GM03348 (cell line): ENCODE measurements around the gene COL8A1.

Experiments
- DNase-seq: peaks from one replicate; pipeline ENCODE4 v3.0.0; 2012; ENCODE audit warnings: low spot score

COL8A1 gene

DNA sequence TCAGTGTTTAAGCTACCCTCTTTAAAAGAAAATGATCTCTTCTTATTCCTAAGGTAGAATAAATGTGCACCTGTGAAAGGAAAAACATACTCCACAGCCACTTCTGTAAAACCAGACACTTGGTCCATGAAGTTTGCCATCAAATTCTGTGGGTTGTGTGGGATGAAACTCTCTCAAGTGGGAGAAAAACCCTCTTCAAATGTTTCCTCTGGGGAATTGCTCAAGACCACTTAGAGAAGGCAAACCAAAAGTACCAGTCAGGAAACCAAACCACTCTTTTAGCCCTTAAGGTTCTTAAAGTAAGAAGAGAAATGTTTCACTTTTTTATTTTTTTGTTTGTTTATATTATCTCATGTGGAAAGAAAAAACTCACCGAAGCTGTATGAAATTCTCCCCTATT, 1.2 kb downstream of the COL8A1 start:
- no peak for DNase-seq

DNA sequence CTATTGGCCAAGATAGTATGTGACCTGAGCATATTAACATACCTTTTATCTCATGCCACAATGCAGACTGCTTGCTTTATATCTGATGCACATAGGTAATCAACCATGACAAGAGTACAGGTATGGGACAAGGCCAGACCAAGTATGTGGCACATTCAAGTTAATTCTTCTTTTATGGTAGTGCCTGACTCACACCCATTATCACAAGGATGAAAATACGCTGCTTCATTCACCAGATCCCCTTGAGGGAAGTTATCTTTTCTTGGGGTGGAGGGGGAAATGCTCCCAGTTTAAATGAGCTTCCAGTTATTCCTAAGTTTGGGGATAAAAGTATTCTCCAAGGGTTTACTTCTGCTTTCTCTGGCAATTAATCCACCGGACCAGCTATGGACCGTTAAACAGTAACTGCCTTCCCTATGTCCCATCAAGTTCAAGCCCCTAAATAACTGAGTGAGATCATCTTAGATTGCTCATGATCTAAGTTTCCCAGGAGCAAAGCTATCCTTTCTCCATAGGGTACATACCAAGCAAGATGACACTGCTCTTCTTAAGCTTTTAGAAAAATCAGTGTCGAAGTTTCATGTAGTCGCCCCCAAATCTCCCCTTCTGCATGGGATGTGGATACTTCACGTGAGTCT, 1.9 kb downstream of the COL8A1 start:
- no peak for DNase-seq

DNA sequence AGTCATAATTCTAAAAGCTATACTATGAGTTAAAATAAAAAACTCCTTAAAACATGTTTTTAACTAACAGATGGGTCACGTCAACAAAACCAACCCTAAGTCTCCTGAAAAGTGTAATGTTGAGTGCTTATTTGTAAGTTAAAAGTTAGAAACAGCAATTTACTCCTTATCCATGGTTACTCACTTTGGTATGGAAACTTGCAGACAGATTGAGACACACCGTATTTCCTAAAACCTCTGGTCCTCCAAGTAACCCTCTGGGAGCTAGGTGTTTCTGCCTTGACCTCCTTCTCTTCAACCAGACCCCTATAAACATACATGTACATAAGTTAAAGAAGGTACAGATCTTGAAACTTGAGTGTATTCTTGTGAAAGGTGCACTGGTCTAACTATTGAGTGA, 3.1 kb downstream of the COL8A1 start:
- no peak for DNase-seq

DNA sequence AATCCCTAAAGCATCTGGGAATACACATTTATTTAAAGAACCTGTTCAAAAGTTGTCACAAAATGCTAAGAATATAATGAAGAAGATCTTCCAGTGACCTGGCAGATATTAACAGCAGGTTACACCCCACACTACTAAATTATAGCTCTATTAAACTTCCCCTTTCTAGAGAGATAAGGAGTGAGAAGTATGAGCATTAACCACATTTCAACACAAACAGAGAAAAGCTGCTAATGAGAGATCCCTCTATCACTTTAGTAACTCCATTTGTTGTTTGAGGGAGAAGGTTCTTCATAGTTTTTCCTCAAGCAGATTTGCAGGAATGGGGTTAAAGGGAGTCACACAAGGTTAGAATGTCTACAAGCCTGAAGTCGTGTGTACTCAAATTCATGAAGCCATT, 3.6 kb downstream of the COL8A1 start:
- no peak for DNase-seq

DNA sequence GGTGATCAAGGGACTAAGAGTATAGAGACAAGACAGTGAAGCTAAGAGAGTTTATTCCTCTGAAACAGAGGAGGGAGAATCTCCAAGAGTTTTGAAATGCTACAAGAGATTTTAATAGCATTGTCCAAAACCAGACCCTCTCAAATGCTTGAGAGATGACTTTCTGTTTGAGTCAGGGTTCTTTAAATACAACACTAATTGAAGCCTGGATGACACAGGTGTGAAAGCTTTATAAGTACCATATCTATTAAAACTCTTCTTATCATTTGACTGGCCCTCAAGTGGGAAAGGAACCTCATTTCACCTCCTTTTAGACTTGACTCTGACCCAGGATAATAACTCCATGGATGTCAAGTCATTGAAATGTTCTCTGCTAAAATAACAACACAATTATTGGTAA, 5.6 kb downstream of the COL8A1 start:
- no peak for DNase-seq

DNA sequence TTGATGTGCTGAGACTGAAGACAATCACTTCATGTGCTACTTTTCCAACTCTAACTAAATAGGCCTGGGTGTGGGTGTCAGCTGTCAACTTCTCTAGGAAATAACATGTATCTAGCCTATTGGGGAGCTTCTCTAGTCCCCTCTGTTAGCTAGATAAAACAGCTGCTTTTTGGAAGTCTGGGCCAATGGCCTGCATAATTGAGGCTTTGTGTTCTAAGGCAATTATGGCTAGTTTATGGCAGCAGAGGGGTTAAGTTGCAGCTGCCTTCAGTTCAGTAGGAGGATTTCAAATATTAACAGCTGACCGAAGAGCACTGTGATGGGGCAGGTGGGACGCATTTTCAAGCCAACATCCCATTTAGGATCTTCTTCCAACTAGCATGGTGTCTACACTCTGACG, 6.4 kb downstream of the COL8A1 start:
- DNase-seq: no peak

DNA sequence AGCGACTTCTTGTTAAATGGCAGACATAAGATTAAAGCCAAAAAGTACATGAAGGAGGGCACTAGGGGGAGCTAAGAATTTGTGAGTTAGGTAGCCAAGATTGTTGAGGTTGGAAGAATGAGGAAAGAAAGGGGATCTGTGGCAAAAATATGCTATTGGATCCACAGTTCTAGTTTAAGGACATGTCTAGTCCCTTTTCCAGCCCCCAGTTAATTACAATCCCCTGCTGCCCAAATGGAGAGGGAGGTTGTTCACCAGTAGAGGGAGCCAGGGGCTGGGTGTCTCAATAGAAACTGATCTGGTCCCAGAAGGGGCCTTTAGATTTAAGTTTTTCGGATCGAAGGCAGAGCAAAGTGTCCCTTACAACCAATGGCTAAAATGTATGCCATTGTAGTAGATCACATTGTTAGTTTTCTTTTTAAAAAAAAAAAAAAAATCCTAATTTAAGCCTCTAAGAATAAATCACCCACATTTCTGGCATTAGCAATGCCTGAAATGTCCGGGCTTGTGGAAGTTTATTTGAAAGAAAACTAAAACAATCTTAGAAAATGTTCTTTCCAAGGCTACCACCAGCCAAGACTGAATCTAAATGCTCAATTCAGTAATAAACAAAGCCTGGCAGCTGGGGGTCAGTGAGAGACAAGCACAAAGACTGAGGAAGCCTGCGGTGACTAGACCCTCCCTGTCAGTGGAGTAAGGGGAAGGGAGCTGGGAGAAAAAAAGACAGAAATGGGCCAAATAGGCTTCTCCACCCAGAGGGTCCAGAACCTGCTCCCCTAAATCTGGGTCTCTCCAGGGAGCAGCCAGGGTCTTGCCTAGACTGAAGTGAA, 7.1 kb downstream of the COL8A1 start:
- DNase-seq: peak; percentile 29

DNA sequence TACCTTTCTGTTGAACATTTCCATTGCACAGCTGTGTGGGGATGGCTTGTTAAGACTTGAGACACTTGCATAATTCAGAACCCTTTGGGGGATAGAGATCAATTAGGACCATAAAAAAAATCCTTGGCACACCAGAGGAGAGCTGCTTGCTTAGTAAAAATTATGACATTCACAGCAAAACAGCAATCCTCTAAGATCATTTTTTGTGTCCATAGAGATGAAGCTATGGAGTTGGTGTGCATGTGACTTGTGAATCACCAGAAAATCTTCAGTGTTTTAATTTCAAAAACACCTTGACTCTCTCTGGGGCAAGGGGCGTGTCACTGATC, 7.7 kb downstream of the COL8A1 start:
- no peak for DNase-seq

DNA sequence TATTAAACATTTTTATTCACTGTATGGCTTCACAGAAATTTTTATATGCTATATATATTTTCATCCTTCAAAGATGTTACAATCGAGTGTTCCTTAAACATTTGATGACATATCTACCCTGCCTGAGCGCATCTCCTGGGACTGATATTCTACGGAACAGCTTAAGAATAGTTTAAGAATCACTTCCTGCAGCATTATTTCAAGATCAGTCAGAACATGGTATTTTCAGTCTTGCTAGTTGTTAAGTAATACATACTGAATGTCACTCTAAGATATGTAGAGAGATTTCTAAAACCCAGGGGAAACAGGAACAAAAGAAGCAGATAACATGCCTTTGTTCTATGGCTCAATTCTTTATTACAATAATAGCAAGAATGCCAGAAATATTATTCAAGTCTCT, 8.7 kb downstream of the COL8A1 start:
- no peak for DNase-seq

DNA sequence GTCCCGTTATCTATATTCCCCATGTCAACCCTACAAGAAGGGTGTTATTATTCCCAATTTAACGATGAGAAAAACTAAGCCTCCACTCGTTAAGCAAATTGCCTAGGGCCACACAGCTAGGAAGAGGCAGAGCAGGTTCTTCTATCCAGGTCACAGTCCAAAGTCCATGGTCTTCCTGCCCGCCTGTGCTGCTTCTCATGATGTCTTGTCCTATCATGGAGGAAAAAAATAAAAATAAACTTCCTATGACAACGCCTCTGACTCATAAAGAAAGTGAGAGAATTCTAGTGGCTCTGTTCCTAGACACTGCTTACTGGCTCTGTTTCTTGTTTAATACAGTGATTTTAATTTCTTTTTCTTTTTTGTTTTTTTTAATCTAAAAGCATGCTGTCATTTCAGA, 9.7 kb downstream of the COL8A1 start:
- peak; percentile 30 for DNase-seq

DNA sequence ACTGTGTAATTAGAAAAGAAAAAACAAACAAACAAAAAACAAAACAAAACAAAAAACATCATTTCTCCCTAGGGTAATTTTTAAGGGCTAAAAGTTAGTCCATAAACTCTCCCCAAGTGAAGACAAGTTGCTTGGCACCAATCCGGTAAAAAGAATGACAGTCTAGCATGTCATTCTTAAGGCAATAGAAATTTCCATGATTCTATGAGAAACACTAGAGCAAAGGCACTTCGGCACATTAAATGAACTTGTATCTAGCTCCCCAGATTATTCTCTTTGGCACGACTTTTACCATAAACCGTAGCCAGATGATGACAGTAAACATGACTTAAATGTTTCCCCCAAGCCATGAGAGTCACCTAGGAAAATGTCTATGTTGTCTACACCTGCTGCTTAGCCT, 10.1 kb downstream of the COL8A1 start:
- no peak for DNase-seq

DNA sequence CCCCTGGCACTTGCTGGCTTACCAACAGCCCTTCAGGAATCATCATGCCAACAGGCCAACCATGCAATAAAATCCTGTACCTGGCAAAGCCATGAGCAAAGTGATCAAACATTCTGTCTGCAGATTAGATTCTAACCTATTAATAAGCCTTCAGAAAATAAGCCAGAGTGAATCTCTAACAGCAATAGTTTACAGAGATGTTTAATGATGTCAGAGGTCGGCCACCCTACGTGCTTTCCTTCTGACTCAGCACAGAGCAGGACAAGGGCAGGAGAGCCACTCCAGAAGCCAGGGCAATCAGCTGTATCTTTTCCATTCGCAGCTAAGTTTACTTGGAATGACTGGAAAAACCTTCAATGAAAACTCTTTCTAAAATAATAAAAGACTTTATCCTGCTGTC, 13.1 kb downstream of the COL8A1 start:
- peak; percentile 69 for DNase-seq

DNA sequence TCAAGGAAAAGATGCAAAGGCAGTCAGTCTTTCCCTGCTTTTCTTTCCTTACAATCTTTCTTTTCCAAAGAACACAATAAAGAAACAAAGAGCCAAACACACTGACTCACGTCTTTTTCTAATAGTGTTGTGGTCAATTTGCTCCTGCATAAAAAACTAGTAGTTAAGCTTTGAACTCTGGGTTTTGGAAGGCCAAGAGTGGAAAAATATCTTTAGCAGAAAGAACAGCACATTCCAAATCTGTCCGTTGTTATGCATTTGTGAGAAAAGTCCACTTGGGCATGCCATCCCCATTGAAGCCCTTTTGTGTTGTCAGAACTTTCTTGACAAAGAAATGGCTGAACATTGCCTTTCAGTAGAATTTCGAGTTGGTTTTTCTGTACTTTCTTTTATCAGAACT, 18.2 kb downstream of the COL8A1 start:
- DNase-seq: no peak

DNA sequence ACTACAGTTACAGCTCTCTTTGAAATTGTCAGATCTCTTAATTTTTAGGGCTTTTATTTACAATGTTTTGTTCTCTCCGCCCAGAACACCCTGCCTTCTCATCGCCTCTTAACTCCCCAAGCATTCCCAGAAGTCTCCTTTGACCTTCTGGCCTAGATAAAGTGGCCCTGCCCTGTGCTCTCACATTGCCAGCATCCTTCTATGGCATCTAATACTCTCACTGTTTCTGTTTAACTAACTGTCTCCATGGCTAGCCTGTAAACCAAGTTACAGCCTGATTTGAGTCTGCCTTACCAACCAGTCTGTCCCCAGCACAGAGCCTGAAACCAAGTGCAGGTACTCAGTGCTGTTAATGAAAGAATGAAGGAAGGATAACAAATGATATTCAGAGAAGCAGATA, 19.9 kb downstream of the COL8A1 start:
- no peak for DNase-seq

DNA sequence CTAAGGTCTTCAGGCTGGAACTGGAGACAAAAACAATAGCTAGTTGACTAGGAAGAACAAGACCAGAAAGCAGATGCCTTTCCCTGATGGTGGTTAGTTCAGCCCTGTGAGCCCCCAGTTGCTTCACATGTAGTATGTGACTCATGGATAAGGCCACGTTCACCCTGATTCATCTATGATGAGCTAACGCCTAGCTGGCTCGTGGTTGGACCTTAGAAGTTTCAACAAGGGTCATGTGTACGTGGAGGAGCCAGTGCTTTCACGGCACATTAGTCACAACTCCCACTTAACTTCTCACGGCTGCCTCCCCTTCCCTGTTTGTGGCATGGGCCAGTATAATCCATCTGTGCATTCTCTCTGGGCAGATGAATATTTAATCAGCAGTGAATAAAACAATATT, 20.6 kb downstream of the COL8A1 start:
- DNase-seq: peak; percentile 83

DNA sequence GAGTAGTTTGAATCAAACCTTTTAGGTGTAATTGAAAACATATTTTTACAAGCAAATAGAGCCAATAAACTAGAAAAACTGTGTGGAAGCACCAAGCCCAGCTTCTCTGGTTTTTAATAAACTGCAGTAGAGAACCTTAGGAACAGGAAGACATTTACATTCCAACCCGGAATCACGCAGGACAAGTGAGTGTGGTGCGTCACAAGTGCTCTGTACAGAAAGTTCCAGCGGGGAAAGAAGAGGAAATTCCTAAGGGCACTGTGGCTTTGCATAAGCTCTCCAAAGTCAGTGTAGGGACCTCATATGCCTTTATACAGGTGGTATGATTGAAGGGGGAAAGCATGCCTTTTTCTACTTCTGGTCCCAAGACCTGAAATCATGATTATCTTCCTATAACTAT, 21.6 kb downstream of the COL8A1 start:
- no peak for DNase-seq

DNA sequence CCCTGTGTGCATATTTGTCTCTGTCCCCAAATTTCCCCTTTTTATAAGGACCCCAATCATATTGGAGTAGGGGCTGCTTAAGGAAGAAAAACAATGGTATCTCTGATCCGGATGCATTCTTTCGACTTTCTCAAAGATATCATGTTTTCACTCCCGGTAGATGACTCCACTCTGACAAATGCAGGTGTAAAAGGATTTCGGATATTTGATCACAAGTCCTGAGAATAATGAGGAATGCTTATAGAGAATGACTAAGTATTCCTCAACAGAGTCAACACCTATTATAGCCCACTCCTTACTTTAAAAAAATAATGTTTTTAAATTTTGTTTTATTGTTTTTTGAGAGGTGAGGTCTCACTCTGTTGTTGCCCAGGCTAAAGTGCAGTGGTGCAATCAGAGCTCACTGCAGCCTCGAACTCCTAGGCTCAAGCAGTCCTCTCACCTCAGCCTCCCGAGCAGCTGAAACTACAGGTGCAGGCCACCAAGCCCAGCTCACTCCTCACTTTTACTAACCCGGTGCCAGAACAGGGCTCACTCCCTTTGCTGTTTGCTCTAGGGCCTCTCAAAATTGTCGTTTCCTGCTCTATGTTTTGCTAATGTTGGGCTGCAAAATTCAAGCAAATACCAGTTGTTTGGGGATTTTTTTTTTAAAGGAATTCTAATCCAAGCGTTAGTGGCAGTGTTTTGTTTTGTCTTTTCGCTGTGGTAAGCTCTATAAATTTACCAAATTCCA, 24.6 kb downstream of the COL8A1 start:
- no peak for DNase-seq

DNA sequence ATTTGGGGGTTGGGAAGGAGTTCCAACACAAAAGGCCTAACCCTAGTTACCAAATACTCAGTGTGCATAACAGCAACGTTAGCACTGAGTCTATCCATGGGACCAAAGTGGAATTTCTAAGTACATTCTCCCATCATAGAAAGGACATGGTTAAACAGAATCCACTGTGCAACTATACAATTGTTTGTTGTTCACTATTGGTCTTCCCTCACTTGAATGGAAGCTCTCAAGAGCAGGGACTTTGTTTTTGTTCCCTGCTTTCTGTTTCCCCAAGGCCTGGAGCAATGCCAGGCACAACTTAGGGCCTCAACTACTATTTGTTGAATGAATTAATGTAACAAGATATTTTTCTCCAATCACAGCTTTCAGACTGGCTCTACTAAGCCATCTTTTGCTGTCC, 25.6 kb downstream of the COL8A1 start:
- no peak for DNase-seq

DNA sequence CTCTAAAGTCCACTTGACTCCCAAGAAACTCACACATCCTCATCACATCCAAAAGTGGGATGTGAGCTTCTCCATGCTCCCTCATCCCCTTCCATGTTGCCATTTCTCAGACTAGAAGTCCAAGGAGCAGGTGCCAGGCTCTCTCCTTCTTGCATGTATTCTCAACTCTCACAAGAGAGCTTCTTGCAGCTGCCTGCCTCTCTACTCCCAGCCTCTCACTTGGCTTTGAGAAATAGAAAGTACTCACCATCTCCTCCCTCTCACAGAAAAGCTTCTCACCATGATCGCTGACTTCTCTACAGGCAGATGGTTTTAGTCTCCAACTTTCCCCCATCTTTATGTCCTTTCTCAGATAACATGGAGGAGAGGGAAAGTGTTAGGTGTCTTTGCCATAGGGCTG, 26.6 kb downstream of the COL8A1 start:
- no peak for DNase-seq

DNA sequence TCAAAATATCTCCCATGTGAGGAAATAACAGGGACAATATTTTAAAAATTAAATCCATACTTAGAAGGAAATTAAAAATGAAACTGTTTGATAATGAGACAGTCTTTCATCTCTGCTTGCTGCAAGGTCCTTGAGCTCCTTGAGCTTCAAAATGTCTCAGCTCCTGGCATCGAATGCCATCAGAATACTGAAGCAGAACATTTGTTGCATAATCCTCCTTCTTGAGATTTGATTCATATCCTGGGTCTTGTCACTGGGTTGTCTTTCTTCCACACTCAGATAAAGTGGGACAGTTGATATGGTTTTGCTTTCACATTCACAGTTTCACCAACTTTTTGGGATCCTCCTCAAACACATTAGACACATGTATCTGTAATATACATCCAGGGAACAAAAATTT, 27.8 kb downstream of the COL8A1 start:
- no peak for DNase-seq

DNA sequence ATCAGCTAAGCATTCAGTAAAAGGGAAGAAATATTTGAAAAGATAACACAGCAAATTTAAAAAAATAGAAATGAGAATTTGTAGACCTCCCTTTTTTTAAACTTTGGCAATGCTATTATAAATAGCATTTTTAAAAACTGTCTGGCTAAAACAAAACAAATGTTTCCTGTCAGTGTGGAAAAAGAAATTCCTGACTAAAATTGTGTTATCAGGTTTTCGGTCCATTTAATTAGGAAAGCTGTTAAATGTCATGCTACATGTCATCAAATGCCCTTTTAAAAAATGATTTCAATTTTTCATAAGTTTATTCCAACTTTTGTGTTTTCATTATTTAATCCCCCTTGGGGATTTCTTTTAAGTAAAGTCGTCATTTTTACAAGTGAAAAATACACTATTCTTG, 29.6 kb downstream of the COL8A1 start:
- no peak for DNase-seq

DNA sequence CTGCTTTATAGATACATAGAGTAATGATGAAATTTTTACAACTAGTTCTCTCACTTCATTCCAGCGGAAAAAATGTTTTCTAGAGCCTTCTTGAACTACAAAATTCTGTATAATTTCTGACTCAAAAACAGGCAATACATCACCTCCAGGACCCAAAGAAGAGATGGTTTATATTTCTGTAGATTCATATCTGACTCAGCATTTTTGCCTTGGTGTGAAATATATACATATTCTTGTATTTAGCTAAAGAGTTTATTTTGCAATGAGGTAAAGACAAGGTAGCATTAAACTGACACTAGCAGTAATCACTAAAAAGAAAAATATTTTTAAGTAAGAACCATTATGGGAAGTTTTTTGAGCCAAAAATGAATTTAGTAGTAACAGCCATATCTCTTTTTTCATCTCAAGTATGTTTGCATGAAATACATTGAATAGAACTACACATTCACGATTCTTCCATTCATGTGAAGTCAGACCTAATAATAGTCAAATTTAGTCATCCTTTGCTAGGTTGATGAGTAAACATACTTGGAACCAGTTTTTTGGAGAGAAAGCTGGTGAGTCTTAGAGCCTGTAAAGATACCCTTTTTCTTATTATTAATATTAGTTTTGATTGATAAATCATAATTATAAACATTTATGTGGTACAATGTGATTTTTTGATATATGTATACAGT, 31.6 kb downstream of the COL8A1 start:
- no peak for DNase-seq

DNA sequence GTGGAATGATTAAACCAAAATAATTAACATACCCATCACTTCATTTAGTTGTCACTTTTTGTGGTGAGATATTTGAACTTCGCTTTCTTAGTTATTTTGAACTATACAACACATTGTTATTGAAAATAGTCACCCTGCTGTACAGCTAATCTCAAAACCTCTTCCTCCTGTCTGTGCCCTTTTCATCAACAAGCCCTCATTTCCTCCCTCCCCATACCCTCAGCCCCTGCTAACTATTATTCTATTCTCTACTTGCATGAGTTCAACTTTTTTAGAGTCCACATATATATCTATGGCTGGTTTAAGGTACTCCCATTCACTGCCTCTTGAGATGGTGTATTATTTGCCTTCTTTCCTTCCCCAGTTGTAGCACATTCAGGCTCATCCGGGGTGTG, 32.2 kb downstream of the COL8A1 start:
- no peak for DNase-seq
